Stimulated activated CD8-positive, alpha-beta memory T cell treated with anti-CD3 and anti-CD28 coated beads, Interleukin-2, amount 100 ng/mL, for 48 hours (primary cell): ENCODE data around the gene EPRS1.
"Not testable (repeated sequence)": the region's sequence is repeated elsewhere in the genome, so short reads cannot be mapped to it uniquely, and the experiment has no call there.

Source experiments
- DNase-seq, 2 donors: peaks; one replicate each; pipeline ENCODE4 v3.0.0-alpha.2; 2020; ENCODE audit warnings: low read depth in 2 of 2

EPRS1 gene

GRCh38 chr1:220038640-220039039, 7.7 kb downstream of the EPRS1 start:
- DNase-seq, result no peak

DNA sequence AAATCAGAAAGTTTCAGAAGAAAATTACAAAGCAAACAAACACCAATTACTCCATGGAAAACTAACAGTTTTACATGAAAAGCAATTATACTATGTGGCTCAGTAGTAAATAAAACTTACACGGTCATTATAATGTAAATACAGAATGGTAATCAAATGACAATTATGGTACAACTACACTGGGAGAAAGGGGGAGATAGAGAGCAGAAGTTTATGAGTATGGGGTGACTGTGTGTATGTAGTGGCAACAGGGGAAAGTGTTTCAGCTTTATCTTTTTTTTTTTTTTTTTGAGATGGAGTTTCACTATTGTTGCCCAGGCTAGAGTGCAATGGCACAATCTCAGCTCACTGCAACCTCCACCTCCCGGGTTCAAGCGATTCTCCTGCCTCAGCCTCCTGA, 8.5 kb downstream of the EPRS1 start:
- not testable (repeated sequence) for DNase-seq

DNA sequence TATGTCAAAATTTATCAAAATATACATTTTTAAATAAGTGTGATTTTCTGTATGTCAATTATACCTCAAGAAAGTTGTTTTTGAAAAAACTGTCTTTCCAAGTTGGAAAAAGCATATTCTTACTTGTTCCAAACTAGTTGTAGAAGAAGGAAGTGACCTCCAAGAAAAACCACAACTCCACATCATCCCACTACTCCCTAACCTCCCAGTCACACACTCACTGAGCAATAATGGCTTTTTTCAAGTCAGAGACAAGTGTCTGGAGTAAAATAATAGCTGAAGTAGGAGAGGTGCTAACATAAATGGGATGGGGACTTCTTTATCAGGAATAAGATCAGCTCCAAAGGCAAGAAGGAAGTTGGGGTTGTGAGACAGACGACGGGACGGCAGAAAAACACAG, 13.4 kb downstream of the EPRS1 start:
- no peak for DNase-seq

GRCh38 chr1:220031287-220031686, 15.0 kb downstream of the EPRS1 start:
- DNase-seq, result no peak

GRCh38 chr1:220028346-220028895, 17.9 kb downstream of the EPRS1 start:
- no peak for DNase-seq

DNA sequence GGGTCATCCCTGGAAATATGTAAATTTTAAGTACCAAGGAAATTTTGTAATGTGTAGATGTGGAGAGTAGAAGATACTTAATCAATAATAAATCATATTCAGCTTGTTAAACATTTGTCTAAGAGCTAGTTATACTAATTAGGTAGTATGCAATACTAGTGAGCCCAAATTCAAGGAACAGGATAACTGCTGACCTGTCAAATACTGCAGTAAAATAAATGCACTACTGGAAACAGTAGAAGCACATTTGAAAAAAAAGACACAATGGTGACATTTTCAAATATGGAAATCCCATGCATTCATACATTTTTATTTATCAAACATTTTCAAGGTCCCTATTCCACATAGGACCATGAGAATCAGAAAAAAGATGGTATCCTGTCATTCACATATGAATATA, 27.2 kb downstream of the EPRS1 start:
- no peak for DNase-seq

GRCh38 chr1:220013497-220013896, 32.8 kb downstream of the EPRS1 start:
- DNase-seq, result no peak

DNA sequence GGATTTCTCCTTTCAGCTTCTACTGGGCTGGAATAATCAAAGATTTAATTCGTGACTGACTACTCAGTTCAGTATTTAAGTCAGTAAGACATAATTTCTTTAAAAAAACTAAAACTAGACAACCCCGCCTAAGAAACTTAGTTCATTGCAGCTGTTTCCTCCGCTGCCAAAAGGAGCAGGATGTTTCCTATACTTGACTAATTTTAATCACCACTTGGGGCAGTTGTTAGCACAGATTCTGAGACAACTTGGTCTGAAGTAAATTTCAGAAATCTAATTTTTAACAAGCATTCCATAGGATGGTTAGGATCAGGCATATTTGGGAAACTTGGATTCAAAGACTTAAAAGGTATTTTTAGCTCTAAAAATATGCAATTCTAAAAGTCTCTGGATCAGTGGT, 34.0 kb downstream of the EPRS1 start:
- DNase-seq, result no peak

- DNase-seq, result no peak
These were observed 34.7 kb downstream of the EPRS1 start for GRCh38 chr1:220011620-220012019.

DNA sequence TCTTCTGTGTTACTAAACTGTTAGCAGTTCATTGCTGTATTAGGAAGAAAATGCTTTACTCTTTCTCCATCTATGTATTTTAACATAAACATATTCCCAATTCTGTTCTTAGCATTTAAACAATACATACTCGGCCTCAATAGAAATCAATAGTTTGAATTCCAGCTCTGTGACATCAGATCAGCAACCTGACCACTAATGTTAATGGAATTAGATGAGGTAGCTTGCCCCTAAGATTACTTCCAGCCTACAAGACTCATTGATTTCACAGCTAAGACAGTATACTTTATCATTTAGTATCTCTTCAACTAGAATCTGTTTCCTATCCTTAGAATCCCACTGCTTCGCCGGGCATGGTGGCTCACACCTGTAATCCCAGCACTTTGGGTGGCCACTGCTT, 38.9 kb downstream of the EPRS1 start:
- no peak for DNase-seq

DNA sequence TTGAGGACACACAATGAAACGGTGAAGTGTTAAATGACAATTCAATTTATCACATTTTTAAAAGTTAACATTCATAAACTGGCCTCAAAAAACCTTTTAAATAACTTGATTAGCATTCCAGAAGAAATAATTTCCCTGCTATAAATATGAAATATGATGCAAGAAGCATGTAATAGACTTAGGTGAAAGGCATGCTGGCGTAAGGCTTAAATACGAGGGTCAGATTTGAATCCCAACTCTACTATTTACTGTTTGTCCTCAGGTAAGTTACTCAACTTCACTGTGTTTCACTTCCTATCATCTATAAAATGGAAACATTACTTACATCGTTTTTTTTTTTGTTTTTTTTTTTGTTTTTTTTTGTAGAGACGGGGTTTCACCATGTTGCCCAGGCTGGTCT, 40.8 kb downstream of the EPRS1 start:
- no peak for DNase-seq

GRCh38 chr1:220003610-220004299, 42.5 kb downstream of the EPRS1 start:
- no peak for DNase-seq

- DNase-seq, result no peak
These were observed 43.3 kb downstream of the EPRS1 start for GRCh38 chr1:220003015-220003414.

- no peak for DNase-seq
These were observed 45.2 kb downstream of the EPRS1 start for GRCh38 chr1:220001095-220001501.

GRCh38 chr1:219999821-220000220, 46.5 kb downstream of the EPRS1 start:
- no peak for DNase-seq
